Activated T-helper 1 cell treated with anti-CD3 and anti-CD28 coated beads, Interleukin-12 subunit alpha, Interleukin-12 subunit beta, Interleukin-2, Interleukin-4 antibody, amounts not matched to agents 30 ng/mL and 10 ng/mL and 1 ng/mL, durations not matched to agents 14 hours and 24 hours and 36 hours (primary cell): ENCODE data around the gene STEAP3. TPM values are rescaled to one million over a fixed set of nuclear protein-coding genes. Genes with fewer than 3 reads are reported as not detected.

Source experiments
- DNase-seq: peaks from one replicate; pipeline ENCODE4 v3.0.0; 2021; ENCODE audit warnings: low spot score
- H3K27ac Mint-ChIP-seq: one replicate; pipeline ENCODE4 v1.8.0; 2021; ENCODE audit warnings: mild to moderate bottlenecking, mixed read lengths
- H3K27me3 Mint-ChIP-seq: one replicate; pipeline ENCODE4 v1.8.0; 2022; ENCODE audit warnings: mild to moderate bottlenecking, moderate library complexity, mixed read lengths; ENCODE audit not compliant: insufficient read depth
- H3K36me3 Mint-ChIP-seq: one replicate; pipeline ENCODE4 v1.8.0; 2021; ENCODE audit warnings: low read depth, mixed read lengths
- H3K4me1 Mint-ChIP-seq: one replicate; pipeline ENCODE4 v1.8.0; 2021; ENCODE audit warnings: low read depth, mixed read lengths
- H3K4me3 Mint-ChIP-seq: one replicate; pipeline ENCODE4 v1.8.0; 2021; ENCODE audit warnings: mild to moderate bottlenecking, moderate library complexity, mixed read lengths
- H3K9me3 Mint-ChIP-seq: one replicate; pipeline ENCODE4 v1.8.0; 2021; ENCODE audit warnings: mixed read lengths
- intact Hi-C: fragments of 100-400 bp; cut with micrococcal nuclease; formaldehyde crosslinking; loops from one replicate; pipeline ENCODE4 v1.15.1; 2024
- total RNA-seq: library from RNA; stranded (reverse); gene quantifications from 2 replicates; pipeline ENCODE4 v1.2.3, GENCODE V29; 2022

Gene STEAP3
- total RNA-seq, 1 donor from 2014 or later = 0.13 TPM

- no peaks in the 10 kb centered on the region for H3K27me3 Mint-ChIP-seq
- intact Hi-C loops = no loop called here
- no peaks in the 10 kb centered on the region for H3K36me3 Mint-ChIP-seq
- no peaks in the 10 kb centered on the region for H3K9me3 Mint-ChIP-seq
- no peaks in the 10 kb centered on the region for H3K4me1 Mint-ChIP-seq
- H3K4me3 Mint-ChIP-seq = no peak overlapping the region
- no peak for DNase-seq
- H3K27ac Mint-ChIP-seq = no peak overlapping the region
Observed at GRCh38 chr2:119248751-119249150, 25.1 kb downstream of the STEAP3 start.

- Mint-ChIP-seq H3K27ac (no peak overlapping the region), H3K36me3 (no peaks in the 10 kb centered on the region), H3K9me3 (no peaks in the 10 kb centered on the region), H3K27me3 (no peaks in the 10 kb centered on the region), H3K4me3 (no peak overlapping the region), H3K4me1 (no peaks in the 10 kb centered on the region)
- intact Hi-C loops = no loop called here
- no peak for DNase-seq
Observed at GRCh38 chr2:119249311-119249710, 25.7 kb downstream of the STEAP3 start.

- no peak for DNase-seq
- intact Hi-C loops = no loop called here
Observed at GRCh38 chr2:119249855-119250717, 26.5 kb downstream of the STEAP3 start.

GRCh38 chr2:119250718-119251290 lies 27.2 kb downstream of the STEAP3 start:
- DNase-seq = no peak
- H3K36me3 Mint-ChIP-seq = no peaks in the 10 kb centered on the region

More at GRCh38 chr2:119249855-119250717, 26.5 kb downstream of the STEAP3 start:
- H3K36me3 Mint-ChIP-seq = no peaks in the 10 kb centered on the region
- no peaks in the 10 kb centered on the region for H3K27me3 Mint-ChIP-seq
- H3K9me3 Mint-ChIP-seq = no peaks in the 10 kb centered on the region
- H3K27ac Mint-ChIP-seq = no peak overlapping the region
- H3K4me3 Mint-ChIP-seq = no peak overlapping the region
- no peaks in the 10 kb centered on the region for H3K4me1 Mint-ChIP-seq

GRCh38 chr2:119251652-119252051 lies 28.0 kb downstream of the STEAP3 start:
- intact Hi-C loops = no loop called here
- H3K4me3 Mint-ChIP-seq = no peak overlapping the region
- no peaks in the 10 kb centered on the region for H3K27me3 Mint-ChIP-seq
- no peak overlapping the region for H3K27ac Mint-ChIP-seq
- no peaks in the 10 kb centered on the region for H3K9me3 Mint-ChIP-seq
- DNase-seq = no peak
- no peaks in the 10 kb centered on the region for H3K36me3 Mint-ChIP-seq
- no peaks in the 10 kb centered on the region for H3K4me1 Mint-ChIP-seq

More at GRCh38 chr2:119250718-119251290, 27.2 kb downstream of the STEAP3 start:
- Mint-ChIP-seq H3K9me3 (no peaks in the 10 kb centered on the region), H3K4me3 (no peak overlapping the region), H3K27me3 (no peaks in the 10 kb centered on the region), H3K27ac (no peak overlapping the region), H3K4me1 (no peaks in the 10 kb centered on the region)
- intact Hi-C loops = no loop called here

GRCh38 chr2:119252186-119253113 lies 28.8 kb downstream of the STEAP3 start:
- DNase-seq = no peak
- Mint-ChIP-seq H3K9me3 (no peaks in the 10 kb centered on the region), H3K27ac (no peak overlapping the region), H3K4me3 (no peak overlapping the region), H3K4me1 (no peaks in the 10 kb centered on the region), H3K36me3 (no peaks in the 10 kb centered on the region), H3K27me3 (no peaks in the 10 kb centered on the region)
- intact Hi-C loops = no loop called here

GRCh38 chr2:119253114-119253702 lies 29.6 kb downstream of the STEAP3 start:
- no peak for DNase-seq
- Mint-ChIP-seq H3K9me3 (no peaks in the 10 kb centered on the region), H3K4me1 (no peaks in the 10 kb centered on the region), H3K27me3 (no peaks in the 10 kb centered on the region), H3K36me3 (no peaks in the 10 kb centered on the region), H3K4me3 (no peak overlapping the region), H3K27ac (no peak overlapping the region)
- intact Hi-C loops = no loop called here

- Mint-ChIP-seq H3K4me3 (no peak overlapping the region), H3K27ac (no peak overlapping the region), H3K36me3 (no peaks in the 10 kb centered on the region), H3K9me3 (no peaks in the 10 kb centered on the region), H3K4me1 (no peaks in the 10 kb centered on the region), H3K27me3 (no peaks in the 10 kb centered on the region)
- intact Hi-C loops = no loop called here
- DNase-seq = no peak
Observed at GRCh38 chr2:119253760-119254600, 30.3 kb downstream of the STEAP3 start.

- intact Hi-C loops = no loop called here
- H3K27ac Mint-ChIP-seq = no peak overlapping the region
- no peaks in the 10 kb centered on the region for H3K9me3 Mint-ChIP-seq
- no peaks in the 10 kb centered on the region for H3K27me3 Mint-ChIP-seq
- no peak overlapping the region for H3K4me3 Mint-ChIP-seq
- H3K36me3 Mint-ChIP-seq = no peaks in the 10 kb centered on the region
- H3K4me1 Mint-ChIP-seq = no peaks in the 10 kb centered on the region
- DNase-seq = no peak
Observed at GRCh38 chr2:119254601-119255080, 31.0 kb downstream of the STEAP3 start.

GRCh38 chr2:119255760-119256581 lies 32.3 kb downstream of the STEAP3 start:
- H3K27ac Mint-ChIP-seq = no peak overlapping the region

GRCh38 chr2:119256582-119256921 lies 32.9 kb downstream of the STEAP3 start:
- H3K9me3 Mint-ChIP-seq = no peaks in the 10 kb centered on the region
- no peak for DNase-seq
- intact Hi-C loops = no loop called here

More at GRCh38 chr2:119255760-119256581, 32.3 kb downstream of the STEAP3 start:
- Mint-ChIP-seq H3K36me3 (no peaks in the 10 kb centered on the region), H3K9me3 (no peaks in the 10 kb centered on the region), H3K27me3 (no peaks in the 10 kb centered on the region), H3K4me3 (no peak overlapping the region), H3K4me1 (no peaks in the 10 kb centered on the region)
- no peak for DNase-seq
- intact Hi-C loops = no loop called here

More at GRCh38 chr2:119256582-119256921, 32.9 kb downstream of the STEAP3 start:
- Mint-ChIP-seq H3K27ac (no peak overlapping the region), H3K4me3 (no peak overlapping the region), H3K4me1 (no peaks in the 10 kb centered on the region), H3K36me3 (no peaks in the 10 kb centered on the region), H3K27me3 (no peaks in the 10 kb centered on the region)
